GM19395 (cell line): ENCODE results near the gene RSPRY1.
A peak's percentile ranks its signal among the peaks of the same experiment; 100 is the strongest.

ENCODE experiments used
- ATAC-seq: cut with Tn5 transposase; IDR thresholded peaks from one replicate; pipeline ENCODE4 v1.9.1; 2021; ENCODE audit warnings: mild to moderate bottlenecking, moderate library complexity; ENCODE audit not compliant: unreplicated experiment

RSPRY1 gene

DNA sequence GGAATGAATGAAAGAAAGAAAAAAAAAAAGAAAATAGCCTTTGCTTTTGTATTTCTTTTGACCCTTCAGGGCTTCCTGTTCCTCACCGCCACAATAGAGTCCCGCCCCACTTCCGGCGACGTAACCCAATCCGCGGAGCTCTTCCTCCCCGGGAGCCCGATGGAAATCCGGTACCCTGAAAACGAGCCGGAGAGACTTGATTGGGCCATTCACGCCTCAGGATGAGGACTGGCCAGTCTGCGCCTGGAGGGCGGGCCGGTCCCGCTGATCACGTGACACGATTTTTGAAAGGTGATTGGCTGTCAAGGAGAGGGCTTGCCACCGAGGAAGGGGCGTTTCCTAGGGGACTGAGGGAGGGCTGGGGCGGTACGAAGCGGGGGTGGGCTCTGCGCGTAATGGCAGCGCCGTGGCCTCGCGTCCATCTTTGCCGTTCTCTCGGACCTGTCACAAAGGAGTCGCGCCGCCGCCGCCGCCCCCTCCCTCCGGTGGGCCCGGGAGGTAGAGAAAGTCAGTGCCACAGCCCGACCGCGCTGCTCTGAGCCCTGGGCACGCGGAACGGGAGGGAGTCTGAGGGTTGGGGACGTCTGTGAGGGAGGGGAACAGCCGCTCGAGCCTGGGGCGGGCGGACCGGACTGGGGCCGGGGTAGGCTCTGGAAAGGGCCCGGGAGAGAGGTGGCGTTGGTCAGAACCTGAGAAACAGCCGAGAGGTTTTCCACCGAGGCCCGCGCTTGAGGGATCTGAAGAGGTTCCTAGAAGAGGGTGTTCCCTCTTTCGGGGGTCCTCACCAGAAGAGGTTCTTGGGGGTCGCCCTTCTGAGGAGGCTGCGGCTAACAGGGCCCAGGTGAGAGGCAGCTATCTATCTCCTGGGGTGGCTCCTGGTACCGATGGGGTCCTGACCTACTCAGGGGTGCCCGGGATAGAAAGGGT is at the start of gene RSPRY1, which contains the start of gene PSME3IP1:
Gene RSPRY1 (plus strand): TSS at position 385 of the 927 bp plus-strand sequence. CDS start 18,330 bp downstream, outside the sequence.
Gene PSME3IP1 (minus strand): TSS at position 95 of the 927 bp plus-strand sequence. CDS start 12,185 bp downstream, outside the sequence.
- peak; percentile 90 for ATAC-seq

- ATAC-seq: no peak
Measured at GRCh38 chr16:57137043-57137442, 49.1 kb upstream of the RSPRY1 start.

DNA sequence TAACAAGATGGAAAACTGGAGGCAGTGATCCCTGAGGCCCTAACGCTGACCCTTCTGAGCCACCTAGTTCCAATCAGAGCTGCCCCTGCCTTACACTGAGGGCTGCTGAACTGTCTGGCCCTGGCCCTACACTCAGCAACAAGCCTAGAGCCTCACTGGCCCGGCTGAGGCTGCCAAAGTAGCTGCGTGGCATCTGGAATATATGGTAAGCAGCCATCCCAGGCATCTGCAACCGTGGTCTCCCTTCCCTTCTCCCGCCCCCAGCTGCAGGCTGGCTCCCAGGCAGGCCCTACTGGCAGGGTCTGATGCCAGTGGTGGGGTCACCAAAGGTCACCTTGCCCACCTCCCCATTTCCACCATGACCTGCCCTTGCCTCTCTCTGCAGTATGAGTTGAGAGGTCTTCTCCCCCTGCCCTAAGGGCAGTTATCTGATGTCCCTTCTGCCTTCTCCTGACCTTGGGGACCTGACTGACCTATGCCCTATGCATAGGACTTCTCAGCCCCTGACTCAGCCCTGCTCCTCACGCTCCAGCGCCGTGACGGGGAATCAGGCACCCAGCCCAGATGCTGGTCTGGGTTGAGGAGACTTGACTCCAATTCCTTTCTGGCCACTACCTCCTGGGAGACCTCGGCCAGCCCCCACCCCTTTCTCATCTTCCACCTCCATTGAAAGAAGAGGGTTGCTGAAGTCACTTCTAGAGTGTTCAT is 48.4 kb upstream of the RSPRY1 start:
- no peak for ATAC-seq

DNA sequence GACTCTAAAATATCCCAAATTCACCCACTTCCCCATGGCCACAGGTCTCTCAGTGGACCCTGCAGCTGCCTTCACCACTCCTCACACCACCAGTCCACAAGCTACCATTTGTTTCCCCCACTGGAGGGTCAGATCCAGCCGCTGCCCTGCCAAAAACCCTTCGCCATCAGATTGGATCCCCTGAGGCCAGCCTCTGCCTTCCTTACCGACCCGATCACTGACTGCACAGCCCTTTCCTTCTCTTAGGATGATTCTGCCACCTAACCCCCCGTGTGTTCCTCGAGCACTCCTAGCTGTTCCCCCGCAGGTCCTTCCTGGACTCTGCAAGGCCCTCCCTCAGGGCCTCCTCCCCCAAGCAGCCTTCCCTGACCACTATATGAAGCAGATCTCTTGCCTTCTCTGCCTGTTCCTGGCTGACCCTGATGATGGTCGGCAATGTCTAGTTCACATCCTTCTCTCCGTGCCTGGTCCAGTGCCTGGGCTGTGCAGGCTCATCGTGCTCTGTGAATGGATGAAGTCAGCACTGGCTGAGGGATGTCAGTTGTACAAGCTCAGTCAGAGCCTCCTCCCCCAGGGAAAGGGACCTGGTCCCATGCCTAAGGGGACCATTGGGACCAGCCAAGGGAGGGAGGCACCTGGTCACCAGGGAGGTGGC is 47.7 kb upstream of the RSPRY1 start:
- no peak for ATAC-seq

- no peak for ATAC-seq
Measured at GRCh38 chr16:57140931-57141668, 45.0 kb upstream of the RSPRY1 start.

GRCh38 chr16:57141822-57142631 is 44.1 kb upstream of the RSPRY1 start:
- no peak for ATAC-seq

GRCh38 chr16:57143149-57143921 is 42.8 kb upstream of the RSPRY1 start:
- no peak for ATAC-seq

DNA sequence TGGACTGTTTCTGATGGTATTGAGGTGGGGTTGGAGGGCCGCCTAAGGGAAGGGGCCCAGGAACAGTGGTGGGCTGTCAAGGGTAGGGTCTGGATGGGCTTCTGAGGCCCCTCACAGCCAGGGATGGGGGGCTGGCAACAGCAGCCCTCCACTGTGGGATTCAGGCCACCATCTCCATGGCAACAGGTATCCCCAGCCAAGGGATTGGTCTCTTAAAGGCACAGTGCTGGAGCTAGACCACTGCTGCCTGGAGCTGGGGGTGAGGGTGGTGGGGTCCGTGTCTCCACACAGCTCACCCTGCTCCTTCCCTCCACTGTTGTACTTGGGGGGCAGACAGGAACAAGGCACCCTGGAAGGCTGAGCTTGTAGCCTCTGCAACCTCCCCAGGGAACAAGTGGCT is 42.1 kb upstream of the RSPRY1 start:
- no peak for ATAC-seq

DNA sequence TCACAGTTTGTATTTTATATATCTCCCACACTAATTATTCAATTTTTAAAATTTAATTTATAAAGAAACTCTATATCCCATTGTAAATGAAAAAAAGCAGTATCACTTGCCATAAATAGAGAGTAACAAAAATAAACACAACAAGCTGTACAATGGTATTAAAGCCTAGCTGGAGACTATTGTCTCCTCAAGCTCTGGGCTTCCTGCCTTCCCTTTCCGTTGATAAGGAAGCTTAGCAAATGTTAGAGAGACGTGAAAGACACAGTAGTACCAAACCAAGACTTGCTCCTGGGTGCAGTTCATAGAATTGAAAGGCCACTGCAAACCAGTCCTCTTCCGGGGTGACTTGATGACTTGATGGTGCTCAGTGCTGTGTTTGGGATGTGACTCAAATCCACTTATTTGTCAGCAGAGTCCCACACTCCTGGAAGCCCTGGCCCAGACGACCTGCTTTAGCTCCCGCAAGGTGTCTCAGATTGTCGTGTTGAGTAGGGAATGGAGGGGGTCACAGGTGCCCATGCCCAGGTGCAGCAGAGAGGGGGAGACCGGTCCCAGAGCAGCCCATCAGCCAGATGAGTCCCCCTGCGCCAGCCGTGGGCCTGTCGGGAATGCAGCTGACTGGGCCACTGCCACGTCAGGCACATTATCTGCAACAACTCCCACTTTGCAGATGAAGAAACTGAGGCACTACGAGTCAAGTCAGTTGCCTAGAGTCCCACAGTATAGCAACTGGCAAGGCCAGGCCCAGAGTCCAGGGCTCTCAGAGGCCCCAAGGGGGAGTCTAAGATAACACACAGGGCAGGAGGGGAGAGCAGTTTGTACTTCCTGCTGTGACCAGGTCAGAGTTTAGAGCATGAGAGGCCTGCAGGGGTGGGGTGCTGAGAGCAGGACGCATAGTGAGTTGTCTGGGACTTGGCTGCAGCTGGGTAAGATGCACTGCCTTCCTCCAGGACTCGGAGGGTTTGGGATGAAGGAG is 40.8 kb upstream of the RSPRY1 start:
- ATAC-seq: no peak

DNA sequence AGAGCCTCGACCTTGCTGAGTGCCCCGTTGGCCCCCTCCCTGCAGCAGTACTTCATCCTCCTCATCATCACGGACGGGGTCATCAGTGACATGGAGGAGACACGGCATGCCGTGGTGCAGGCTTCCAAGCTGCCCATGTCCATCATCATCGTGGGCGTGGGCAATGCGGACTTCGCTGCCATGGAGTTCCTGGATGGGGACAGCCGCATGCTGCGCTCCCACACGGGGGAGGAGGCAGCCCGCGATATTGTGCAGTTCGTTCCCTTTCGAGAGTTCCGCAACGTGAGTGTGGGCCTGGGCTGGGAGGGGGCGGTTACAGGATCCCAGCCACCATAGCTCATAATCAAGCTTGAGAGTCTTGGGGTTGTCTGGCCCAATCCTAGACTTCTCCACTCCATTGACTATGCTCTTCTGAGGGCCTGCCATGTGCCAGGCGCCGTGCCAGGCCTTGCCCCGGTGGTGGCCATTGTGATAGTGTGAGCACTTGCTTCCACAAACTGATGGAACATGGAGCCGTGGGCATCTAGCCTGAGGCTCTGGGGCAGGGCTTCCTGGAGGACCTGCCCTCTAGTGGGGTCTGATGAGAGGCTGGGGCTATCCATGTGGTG is 40.0 kb upstream of the RSPRY1 start:
- ATAC-seq: no peak

GRCh38 chr16:57146735-57147134 is 39.4 kb upstream of the RSPRY1 start:
- ATAC-seq: no peak

DNA sequence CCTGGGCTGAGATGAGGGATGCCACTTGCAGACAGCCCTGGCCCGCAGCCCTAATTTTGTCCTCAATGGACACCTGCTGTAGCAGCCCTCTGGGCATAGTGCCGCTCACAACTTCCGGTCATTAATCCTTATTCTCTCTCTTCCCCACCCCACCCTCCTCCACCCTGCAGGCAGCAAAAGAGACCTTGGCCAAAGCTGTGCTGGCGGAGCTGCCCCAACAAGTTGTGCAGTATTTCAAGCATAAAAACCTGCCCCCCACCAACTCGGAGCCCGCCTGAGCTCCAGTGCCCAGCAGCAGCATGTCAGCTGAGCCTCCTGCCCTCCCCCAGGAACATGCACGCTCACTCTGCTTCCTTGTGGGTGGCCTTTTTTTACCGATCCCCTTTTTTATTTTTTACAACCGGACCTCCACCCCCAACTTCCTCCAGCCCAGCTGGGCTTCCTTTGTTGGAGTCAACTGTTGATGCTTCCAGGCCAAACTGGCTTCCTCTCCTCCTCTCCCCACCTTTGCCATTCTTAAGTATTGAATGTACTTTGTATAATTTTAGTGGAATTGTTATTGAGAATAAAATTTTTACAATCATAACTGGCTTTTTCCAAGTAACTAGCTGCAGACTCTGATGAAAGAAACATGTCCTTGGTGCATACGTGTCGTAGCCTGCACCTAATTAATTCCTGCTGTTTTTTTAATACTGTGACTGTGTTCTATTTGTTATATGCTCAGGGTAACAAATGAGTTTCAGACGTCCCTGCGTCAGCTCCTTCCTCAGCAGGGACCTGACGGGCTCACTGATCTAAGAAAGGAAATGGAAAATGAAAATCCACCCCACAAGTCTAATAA is 38.5 kb upstream of the RSPRY1 start:
- no peak for ATAC-seq

- no peak for ATAC-seq
Measured at GRCh38 chr16:57148481-57148880, 37.6 kb upstream of the RSPRY1 start.

- no peak for ATAC-seq
Measured at GRCh38 chr16:57149391-57149790, 36.7 kb upstream of the RSPRY1 start.

DNA sequence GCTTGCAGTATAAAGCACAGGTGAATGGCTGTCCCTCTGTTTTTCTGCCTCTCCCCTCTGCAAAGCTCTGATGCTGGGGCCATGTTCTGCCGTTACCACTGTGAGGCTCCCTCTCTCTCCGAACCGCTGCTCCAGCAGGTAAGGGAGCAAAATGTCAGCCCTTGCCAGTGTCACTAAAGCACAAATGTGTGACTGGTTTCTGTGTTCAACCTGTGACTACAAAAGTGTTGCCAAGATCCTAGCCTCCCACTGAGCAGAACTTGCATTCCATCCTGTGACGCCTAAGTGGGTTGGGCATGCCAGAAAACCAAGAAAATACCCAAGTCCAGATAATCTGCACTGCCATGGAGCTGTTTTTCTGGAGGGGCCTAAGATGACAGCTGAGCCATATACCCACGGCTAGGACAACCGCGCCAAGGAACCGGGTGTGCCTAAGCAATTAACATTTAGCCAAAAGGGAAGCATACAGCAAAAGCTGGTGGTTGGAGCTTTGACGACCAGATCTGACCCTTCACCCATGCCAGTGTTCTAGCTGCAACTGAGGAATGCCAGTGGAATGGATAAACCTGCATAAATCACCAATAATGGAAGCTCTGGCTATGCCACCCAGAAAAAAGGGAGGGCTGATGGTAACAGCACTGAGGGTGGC is 35.3 kb upstream of the RSPRY1 start:
- ATAC-seq: no peak

DNA sequence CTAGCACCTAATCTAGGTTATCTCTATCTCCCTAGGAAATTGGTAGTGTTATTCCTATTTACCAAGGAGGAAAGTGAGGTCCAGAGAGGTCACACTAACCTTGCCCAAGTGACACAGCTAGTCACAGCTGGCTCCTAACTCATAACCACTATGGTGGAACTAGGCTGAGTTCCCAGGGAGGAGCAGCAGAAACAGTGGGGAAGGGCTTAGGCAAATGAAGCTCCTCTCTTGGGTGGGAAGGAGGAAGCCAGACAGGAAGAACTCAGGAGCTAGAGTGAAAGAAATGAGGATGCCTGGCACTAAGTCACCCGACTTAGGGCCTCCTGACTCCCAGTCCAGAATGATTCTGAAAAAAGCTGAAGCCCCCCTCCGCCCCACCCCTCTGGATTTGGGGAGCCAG is 34.8 kb upstream of the RSPRY1 start:
- ATAC-seq: no peak
